Right lobe of liver (tissue), 4 donors: ENCODE measurements around the gene FGGY.

Experiments
- POLR2A ChIP-seq: fragments of 450-650 bp; IDR thresholded peaks from one replicate; pipeline ENCODE4 v1.6.1; 2017; ENCODE audit warnings: antibody characterized with exemption, mild to moderate bottlenecking
- TF ChIP-seq, protein P1 (sequence below), 4 donors: fragments of 200-600 bp in 3 of 4; fragments of 450-650 bp in 1 of 4; IDR thresholded peaks; one replicate each; pipeline versions ENCODE4 v1.5.1 to v1.8.0; 2016 to 2022; ENCODE audit warnings: antibody characterized with exemption in 4 of 4, mild to moderate bottlenecking in 2 of 4
- donor health status: DM: no; HTN: no; CAD: no.
- donor health status: DM: no; HTN: no; CAD: no.
- donor health status: DM: no; HTN: yes; CAD: no.

DNA sequence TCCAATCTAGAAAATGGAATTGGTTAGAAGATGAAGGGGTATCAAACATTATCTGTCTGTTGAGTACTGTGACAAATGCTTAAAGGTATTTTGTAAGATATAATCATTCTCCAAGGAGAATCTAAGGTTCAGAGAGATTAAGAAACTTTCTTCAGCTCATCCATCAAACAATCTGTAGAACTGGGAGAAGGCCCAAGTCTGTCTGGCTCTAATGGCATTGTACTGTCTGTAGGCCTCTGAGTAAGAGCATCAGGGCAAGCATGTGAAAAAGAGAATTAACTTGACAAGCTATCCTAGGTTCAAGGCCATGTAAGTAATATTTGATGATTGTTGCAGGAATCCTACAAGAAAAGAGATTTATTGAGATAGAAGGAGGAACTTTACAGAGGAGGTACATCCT is 5.3 kb upstream of the FGGY start:
- no peak for TF ChIP-seq POLR2A
- TF ChIP-seq, protein P1, sequence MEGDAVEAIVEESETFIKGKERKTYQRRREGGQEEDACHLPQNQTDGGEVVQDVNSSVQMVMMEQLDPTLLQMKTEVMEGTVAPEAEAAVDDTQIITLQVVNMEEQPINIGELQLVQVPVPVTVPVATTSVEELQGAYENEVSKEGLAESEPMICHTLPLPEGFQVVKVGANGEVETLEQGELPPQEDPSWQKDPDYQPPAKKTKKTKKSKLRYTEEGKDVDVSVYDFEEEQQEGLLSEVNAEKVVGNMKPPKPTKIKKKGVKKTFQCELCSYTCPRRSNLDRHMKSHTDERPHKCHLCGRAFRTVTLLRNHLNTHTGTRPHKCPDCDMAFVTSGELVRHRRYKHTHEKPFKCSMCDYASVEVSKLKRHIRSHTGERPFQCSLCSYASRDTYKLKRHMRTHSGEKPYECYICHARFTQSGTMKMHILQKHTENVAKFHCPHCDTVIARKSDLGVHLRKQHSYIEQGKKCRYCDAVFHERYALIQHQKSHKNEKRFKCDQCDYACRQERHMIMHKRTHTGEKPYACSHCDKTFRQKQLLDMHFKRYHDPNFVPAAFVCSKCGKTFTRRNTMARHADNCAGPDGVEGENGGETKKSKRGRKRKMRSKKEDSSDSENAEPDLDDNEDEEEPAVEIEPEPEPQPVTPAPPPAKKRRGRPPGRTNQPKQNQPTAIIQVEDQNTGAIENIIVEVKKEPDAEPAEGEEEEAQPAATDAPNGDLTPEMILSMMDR (IDR thresholded peaks at IDR 0.05): no peak
